SH-SY5Y (cell line): ENCODE measurements around the gene SLC15A1.

Source experiments
- GATA2 ChIP-seq: IDR thresholded peaks from 2 replicates; pipeline ENCODE4 v1.6.1; 2011; ENCODE audit warnings: mild to moderate bottlenecking, low read depth, low read length
- GATA3 ChIP-seq: IDR thresholded peaks from 2 replicates; pipeline ENCODE4 v1.6.1; 2011; ENCODE audit warnings: low read depth, mild to moderate bottlenecking, low read length, moderate library complexity

DNA sequence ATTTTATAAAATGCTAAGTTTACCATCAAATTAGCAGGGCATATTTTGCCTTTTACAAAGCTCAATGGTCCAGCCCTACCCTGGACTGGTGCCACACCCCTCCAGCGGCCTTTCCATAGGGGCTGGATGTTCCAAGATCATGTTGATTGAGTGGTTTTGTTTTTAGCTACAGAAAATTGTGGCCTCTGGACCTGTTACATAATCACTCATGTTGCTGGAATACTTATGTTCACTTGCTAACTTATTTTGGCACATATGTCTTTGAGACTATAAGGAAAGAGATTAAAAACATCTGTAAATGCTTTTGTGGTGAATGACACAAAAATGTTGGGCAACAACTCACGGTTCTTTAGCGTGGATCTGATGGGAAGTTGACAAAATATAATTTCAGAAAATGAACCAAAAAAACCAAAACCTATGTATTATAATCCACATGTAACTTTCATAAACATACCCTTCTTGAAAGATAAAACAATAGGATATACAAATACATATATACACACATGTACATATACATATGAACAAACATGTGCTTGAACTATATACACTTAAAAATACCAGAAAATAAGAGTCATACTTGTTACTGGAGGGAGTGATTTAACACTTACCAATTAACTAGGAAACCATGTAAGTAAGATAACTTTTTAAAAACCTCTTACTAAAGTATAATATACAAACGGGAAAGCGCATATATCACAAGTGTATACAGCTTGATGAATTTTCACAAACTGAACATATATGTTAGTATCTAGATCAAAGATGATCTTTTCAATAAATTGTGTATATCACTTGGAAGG lies 46.6 kb upstream of the SLC15A1 start:
- TF ChIP-seq GATA2 (no peak), GATA3 (no peak)
